Stomach (tissue), 4 donors: ENCODE results near the gene TP53BP2.

Experiments
- POLR2AphosphoS5 ChIP-seq, 3 donors: sonication (generic); formaldehyde crosslinking; IDR thresholded peaks; one replicate each; pipeline ENCODE4 v1.6.1; 2016; ENCODE audit warnings: antibody characterized with exemption in 3 of 3
- TF ChIP-seq, protein P1 (sequence below), 7 experiments: fragments of 450-650 bp in 4 of 7; fragments of 200-600 bp in 3 of 7; sonication (generic) in 3 of 7; IDR thresholded peaks; one replicate each; pipeline ENCODE4 v1.5.1; 2016 to 2019; ENCODE audit warnings: antibody characterized with exemption in 7 of 7, control low read depth in 2 of 7, mild to moderate bottlenecking in 1 of 7

- TF ChIP-seq, protein P1, sequence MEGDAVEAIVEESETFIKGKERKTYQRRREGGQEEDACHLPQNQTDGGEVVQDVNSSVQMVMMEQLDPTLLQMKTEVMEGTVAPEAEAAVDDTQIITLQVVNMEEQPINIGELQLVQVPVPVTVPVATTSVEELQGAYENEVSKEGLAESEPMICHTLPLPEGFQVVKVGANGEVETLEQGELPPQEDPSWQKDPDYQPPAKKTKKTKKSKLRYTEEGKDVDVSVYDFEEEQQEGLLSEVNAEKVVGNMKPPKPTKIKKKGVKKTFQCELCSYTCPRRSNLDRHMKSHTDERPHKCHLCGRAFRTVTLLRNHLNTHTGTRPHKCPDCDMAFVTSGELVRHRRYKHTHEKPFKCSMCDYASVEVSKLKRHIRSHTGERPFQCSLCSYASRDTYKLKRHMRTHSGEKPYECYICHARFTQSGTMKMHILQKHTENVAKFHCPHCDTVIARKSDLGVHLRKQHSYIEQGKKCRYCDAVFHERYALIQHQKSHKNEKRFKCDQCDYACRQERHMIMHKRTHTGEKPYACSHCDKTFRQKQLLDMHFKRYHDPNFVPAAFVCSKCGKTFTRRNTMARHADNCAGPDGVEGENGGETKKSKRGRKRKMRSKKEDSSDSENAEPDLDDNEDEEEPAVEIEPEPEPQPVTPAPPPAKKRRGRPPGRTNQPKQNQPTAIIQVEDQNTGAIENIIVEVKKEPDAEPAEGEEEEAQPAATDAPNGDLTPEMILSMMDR (IDR thresholded peaks at IDR 0.05) = no peak
- no peak for TF ChIP-seq POLR2AphosphoS5 (IDR thresholded peaks at IDR 0.05)
Measured at GRCh38 chr1:223780949-223781348, 64.8 kb downstream of the TP53BP2 start.
